Islet of Langerhans (tissue), 1 donor: Measurements from ENCODE around the gene PTOV1.
A peak's percentile ranks its signal among the peaks of the same experiment; 100 is the strongest.
"Not testable (repeated sequence)": the region's sequence is repeated elsewhere in the genome, so short reads cannot be mapped to it uniquely, and the experiment has no call there.

Source experiments
- FAIRE-seq: peaks from one replicate; lab custom pipeline; 2011; peaks lifted over from hg19 to GRCh38; lab: Jason Lieb, UNC

PTOV1 gene

GRCh38 chr19:49817964-49818648 is 32.9 kb upstream of the PTOV1 start, which contains the start of gene MED25:
Gene MED25, plus strand, starts transcription at chr19:49818289. Its CDS starts 53 bp downstream, at chr19:49818342.
- peak; percentile 24 for FAIRE-seq

- no peak for FAIRE-seq
These were observed 32.1 kb upstream of the PTOV1 start for GRCh38 chr19:49818649-49819370.

- not testable (repeated sequence) for FAIRE-seq
These were observed 31.4 kb upstream of the PTOV1 start for GRCh38 chr19:49819452-49820115.

- FAIRE-seq = no peak
These were observed 30.8 kb upstream of the PTOV1 start for GRCh38 chr19:49820125-49820524.

GRCh38 chr19:49823472-49823871 is 27.5 kb upstream of the PTOV1 start:
- no peak for FAIRE-seq

GRCh38 chr19:49824662-49825061 is 26.3 kb upstream of the PTOV1 start:
- FAIRE-seq = no peak

GRCh38 chr19:49827034-49827433 is 23.9 kb upstream of the PTOV1 start:
- no peak for FAIRE-seq

GRCh38 chr19:49829200-49829599 is 21.8 kb upstream of the PTOV1 start:
- no peak for FAIRE-seq

- no peak for FAIRE-seq
These were observed 21.2 kb upstream of the PTOV1 start for GRCh38 chr19:49829721-49830120.

- FAIRE-seq = no peak
These were observed 20.2 kb upstream of the PTOV1 start for GRCh38 chr19:49830766-49831165.

- FAIRE-seq = no peak
These were observed 19.4 kb upstream of the PTOV1 start for GRCh38 chr19:49831592-49831991.

- no peak for FAIRE-seq
These were observed 18.4 kb upstream of the PTOV1 start for GRCh38 chr19:49832556-49832955.

GRCh38 chr19:49833599-49833998 is 17.4 kb upstream of the PTOV1 start:
- no peak for FAIRE-seq

GRCh38 chr19:49835562-49835961 is 15.4 kb upstream of the PTOV1 start:
- FAIRE-seq = no peak

- no peak for FAIRE-seq
These were observed 14.6 kb upstream of the PTOV1 start for GRCh38 chr19:49836176-49837008.

- FAIRE-seq = no peak
These were observed 14.0 kb upstream of the PTOV1 start for GRCh38 chr19:49837009-49837310.

GRCh38 chr19:49837425-49837824 is 13.5 kb upstream of the PTOV1 start:
- FAIRE-seq = no peak

GRCh38 chr19:49838885-49839588 is 11.9 kb upstream of the PTOV1 start:
- FAIRE-seq = no peak

GRCh38 chr19:49839713-49840112 is 11.2 kb upstream of the PTOV1 start:
- FAIRE-seq = no peak

GRCh38 chr19:49840321-49840720 is 10.6 kb upstream of the PTOV1 start:
- FAIRE-seq = no peak

GRCh38 chr19:49840736-49841249 is 10.2 kb upstream of the PTOV1 start:
- FAIRE-seq = no peak

GRCh38 chr19:49843265-49843664 is 7.7 kb upstream of the PTOV1 start:
- FAIRE-seq = no peak
